ENCODE measurements around the gene HILPDA. TPM values are rescaled to one million over a fixed set of nuclear protein-coding genes. Genes with fewer than 3 reads are reported as not detected.

The HILPDA gene, protein sequence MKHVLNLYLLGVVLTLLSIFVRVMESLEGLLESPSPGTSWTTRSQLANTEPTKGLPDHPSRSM
- total RNA-seq = 22.3 TPM

DNA sequence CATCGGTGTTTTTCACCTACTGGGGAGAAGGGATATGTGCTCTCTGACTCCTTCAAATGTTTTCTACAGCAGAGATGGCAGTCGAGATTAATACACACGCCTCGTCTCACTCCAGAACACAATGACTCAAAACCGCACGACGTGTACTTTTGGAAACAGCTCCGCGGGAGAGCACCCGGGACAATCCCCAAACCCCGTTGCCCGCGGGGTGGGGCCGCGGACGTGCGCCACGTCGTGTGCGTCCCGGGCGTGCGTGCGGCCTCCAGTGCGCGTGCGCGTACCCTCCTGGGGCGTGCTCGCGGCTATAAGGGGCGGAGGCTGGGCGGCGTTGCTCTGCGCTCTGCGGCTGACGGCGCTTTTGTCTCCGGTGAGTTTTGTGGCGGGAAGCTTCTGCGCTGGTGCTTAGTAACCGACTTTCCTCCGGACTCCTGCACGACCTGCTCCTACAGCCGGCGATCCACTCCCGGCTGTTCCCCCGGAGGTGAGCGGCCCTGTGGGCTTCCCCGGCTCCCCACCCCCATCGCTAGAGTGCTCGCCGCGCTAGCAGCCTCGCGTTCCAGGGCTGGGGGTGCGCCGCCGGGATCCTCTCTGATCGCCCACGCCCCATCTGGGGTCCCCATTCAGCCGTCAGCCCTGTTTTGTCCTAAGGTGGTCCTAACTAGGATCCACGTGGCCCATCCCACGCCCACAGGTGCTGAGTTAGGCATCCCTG is at the start of gene HILPDA:
HILPDA (plus strand) TSS at position 336 of the 712 bp plus-strand sequence. CDS start 1,391 bp downstream, outside the sequence.
- peak; percentile 95 for DNase-seq (ENCODE audit: low spot score)

DNA sequence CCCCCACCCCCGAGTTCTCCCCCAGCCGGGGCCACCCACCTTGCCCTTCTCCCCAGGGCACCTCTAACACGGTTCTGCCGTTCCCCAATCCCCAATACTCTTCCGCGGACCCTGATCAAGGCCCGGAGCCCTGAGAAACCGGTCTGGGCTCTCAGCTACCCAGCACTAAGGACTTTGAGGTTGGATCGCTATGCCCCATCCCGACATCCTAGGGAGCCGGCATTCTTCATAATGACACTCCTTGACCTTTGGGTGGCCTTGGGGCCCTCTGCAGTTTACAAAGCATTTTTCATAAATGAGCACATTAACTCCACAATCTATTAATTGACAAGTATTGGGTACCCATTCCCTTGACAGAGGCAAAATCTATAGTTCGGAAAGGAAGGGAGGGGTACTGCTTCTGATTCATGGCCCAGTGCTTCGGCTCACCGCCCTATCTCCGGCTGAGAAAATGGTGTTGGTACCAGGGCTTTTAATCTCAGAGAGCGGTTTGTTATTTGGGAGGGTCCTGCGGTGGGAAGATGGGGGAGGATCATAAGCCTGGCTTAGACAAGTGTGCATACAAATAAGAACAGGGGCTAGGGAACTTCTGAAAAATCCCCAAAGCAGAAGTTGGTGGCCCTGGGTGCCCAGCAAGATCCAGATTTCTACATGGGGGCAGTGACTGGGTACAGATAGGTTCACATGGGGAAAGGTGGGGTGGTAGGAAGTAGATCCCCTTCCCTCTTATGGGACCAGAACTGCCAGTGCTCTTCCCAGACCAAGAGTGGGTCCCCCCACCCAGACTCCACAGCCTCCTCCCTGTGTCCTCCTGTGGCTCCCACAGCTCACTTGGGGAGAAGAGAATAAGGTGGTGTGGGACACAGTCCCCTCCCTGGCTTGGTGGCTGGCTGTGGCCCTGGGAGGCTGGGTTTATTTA is 49.1 kb upstream of the HILPDA start:
- no peak for DNase-seq (ENCODE audit: low spot score)

DNA sequence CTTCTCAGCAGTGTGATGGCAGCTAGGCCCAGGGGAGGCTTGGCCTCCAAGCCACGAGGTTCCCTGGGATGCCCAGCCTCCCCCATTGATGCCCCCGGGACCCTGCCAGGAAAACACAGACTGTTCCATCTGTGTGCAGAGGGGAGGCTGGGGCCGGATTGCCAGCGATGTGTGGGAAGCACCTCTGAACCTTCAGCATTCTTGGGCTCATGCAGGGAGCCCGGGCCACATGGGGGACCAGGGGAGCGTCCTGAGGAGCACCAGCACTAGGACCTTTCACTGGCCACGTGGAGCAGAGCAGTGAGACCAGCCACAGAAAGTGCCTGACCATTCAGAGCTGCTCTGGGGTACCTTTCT is 48.5 kb upstream of the HILPDA start:
- DNase-seq (ENCODE audit: low spot score) = no peak

DNA sequence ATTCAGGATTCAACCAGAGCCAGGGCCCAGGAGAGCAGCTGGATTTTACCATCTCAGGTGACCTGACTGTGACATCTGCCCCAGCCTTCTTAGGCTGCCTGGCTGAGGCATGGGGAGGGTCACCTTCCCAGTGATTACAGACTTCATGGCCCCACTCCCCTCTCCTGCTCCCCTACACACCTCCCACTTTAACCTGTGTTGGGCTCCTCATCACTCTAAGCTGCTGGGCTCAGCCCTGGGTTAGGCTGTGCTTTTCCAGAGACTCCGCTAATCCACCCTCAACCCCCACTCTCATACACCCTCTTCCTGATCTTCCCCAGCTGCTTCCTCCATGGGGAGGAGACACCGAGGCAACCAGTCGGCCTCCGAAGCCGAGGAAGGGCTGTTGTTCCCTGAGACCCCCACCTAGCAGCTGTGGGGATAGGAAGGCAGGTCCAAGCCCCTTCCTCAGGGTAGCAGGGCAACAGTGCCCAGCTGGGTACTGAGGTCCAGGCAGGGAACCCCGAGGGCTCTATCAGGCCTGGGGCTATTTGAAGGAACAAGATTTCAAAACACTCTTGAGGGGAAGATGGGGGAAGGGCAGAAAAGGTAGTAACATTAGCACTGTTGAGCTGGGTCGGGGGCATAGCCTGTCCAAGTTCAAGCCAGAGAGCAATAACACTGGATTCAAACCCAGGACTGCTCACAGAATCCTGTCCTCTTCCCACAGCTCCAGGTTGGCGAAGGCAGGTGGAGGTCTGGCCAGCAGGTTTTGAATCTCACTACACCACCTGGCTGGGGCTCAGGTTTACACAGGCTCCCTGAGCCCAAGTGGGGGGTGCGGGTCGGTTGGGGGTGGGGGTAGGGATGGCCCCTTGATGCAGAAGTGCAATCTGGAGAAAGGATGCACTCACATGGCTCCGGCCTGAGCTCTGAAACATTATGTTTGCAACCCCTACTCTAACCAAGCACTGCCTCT is 47.6 kb upstream of the HILPDA start:
- no peak for DNase-seq (ENCODE audit: low spot score)

DNA sequence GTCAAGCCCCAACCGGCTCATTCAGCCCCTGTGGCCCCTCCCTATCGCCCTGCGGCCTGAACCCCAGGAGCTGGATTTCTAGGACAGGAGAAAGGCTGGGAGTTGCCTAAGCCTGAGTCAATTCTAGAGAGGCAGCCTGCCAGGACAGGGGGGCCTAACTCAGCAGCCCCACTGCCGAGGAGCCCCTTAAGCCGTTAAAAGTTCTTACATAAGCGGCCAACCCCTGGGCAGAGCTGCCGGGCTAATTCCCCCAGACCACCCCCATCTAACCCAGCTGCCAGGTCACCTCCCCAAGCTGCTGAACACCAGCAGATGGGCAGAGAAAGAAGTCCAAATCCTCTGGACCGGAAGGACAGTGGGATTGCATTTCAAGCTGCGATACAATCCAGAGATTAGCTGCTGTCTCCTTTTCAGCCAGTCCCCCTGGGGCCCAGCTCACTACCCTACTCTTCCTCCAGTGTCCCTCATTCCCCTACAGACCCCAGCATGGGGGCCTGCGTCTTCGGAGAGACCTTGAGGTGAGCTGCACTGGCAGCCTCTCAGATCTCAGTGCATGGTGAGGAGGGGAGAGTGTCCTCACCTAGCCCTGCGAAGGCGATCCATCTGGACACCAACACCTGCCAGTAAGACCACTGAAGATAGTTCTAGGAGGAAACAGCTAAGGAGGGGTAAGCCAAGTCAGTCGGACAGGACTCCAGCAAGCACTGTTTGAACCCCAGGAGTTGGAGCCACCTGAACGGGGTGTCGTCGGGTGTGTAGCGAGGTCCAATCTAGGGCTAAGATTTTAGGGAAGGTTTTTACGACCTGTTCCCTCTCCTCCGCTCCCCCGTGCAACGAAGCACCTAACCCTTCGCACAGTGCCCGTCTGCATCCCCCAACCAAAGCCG is 46.7 kb upstream of the HILPDA start:
- DNase-seq (ENCODE audit: low spot score) = peak; percentile 73

DNA sequence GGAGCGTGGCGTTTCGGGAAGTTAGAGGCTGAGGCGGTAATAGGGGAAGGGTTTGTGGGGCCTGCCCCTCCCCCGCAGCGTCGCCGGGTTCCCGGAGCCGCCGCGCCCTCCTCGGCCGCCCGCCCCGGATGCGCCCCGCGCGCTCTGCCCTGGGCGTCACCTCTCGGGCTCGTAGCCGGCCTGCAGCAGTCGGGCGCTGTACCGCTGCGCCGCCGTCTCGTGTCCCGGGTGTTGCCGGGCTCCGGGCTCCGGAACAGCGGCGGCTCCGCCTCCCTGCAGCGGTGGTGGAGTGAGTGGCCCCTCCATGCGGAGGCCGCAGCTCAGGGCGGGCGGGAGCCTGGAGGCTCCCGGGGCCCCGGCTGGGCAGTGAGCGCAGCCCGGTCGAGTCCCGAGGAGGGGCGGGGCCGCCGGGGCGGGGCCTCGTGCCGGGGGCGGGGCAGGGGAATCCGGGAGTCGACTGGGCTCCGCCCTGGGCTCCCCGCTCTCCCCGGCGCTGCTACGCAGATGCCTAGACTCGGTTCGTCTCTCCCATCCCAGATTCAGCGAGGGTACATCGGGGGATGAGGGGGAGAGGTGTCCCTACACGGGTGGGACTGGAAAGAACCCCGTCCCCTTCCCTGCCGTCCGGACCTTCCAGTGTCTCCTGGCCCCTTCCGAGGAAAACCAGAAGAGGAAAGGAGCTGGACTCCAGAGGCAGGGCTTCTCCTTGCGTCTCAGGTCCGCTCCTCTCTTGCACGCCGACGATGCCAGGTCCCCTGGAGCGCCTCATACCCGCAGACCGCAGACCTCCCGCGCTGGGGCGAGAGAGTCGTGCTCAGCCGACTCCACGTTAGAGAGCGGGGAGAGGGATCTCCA is 45.9 kb upstream of the HILPDA start, which contains the start of gene IMPDH1:
IMPDH1 (minus strand) TSS at position 387 of the 855 bp plus-strand sequence; CDS start at position 306, 81 bp downstream.
- DNase-seq (ENCODE audit: low spot score) = peak; percentile 92

DNA sequence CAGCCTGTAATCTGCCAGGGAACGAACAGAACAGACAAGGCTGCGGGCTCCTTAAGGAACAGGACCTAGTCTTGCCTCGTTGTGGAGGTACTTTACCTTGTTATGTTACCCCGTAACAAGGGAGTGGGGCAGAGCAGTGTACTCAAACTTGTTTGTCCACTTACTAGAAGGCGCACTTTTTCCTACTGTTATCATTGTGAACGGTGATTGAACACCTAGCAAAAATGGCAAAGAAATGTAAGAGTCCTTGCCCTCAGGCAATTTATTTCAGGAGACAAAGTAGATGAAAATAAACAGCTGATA is 45.3 kb upstream of the HILPDA start:
- no peak for DNase-seq (ENCODE audit: low spot score)

DNA sequence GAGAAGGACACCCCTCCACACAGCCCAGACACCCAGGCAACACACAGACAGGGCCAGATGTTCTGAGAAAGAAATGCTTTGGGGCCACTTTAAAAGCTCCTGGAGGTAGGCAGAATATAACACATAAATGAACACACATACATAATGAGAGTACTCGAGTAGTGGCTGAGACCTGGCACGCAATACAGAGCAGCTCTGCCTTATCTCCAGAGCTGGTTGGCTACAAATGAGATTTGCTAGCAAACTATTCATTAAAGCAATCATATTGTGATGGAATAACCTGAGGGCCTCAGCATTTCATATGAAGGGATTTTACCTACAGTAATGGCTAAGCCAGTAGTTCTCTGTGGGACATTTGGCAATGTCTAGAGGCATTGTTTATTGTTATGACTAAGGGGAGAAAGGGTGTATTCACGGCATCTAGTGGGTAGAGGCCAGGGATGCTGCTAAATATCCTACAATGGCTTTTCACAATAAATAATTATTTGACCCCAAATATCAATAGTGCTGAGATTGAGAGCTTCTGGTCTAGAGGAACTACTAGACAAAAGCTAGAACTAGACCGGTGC is 40.4 kb upstream of the HILPDA start:
- DNase-seq (ENCODE audit: low spot score) = no peak

DNA sequence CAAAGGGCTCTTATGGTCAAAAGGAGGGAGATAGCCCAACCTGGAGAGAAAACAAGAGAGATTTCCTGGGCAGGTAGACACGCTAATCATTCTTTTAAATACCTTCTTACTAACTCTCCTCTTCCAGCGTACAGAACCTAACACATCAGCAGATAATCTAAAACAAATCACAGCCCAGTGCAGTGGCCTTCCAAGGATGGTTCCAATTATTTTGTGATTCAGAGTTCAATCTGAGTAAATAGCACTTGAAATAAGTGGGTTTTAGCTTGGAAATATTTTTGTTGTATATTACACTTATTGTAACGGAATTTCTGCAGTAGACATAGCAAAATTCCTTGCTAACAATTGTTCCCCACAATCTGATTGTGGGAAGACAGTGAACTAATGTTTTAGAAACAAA is 38.6 kb upstream of the HILPDA start:
- no peak for DNase-seq (ENCODE audit: low spot score)

DNA sequence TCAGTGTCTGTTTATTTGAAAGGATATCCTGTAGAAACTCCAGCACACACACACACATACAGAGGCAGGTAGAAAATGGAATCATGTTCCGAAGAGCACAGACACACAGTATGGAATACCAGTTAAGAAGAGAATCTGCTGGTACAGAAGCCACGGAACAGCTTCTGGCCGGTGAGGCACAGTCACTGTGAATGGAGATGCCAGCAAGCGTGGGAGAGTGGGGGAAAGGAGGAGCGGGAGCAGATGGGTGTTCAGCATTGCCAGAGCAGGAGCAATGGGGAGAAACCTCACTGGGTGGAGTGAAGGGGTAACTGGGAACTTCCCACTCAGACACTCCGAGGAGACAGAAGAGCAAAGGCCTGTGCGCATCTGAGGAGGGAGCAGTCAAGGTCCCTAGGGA is 36.4 kb upstream of the HILPDA start:
- no peak for DNase-seq (ENCODE audit: low spot score)

DNA sequence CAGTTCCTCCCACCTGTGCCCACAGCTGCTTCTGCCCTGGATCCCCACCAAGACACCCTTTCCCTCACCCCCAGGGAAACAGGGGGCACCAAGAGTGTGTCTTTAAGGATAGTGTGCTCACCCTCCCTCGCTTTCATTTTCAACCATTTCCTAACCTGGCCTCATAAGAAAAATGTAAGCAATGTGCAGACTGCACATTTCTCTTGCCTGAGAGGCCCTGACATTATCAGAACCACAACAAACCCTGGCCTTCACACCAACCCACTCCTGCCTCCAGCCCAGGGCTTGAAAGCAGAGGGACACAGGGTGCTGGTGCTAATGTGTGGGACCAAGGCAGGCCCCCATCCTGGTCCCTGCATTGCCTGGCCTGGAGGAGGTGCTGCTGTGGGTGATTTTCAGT is 34.9 kb upstream of the HILPDA start:
- DNase-seq (ENCODE audit: low spot score) = no peak

DNA sequence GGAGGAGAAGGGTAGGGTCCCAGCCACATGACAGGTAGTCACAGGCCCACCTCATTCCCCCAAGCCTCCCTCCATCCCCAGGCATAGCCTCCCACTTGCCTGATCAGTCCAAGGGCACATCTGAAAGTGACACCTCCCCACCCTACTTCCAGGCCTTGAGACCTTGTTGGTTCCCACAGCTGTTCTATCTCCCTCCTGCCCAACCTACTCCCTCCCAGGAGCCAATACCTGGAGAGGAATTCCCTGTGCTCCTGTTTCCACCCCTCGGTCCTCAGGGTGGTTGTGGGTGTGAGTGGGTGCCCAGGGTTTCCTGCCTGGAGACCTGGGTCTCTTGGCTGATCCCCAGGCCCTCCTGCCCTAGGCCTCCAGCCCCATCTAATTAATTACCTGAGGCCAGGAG is 34.3 kb upstream of the HILPDA start:
- no peak for DNase-seq (ENCODE audit: low spot score)

DNA sequence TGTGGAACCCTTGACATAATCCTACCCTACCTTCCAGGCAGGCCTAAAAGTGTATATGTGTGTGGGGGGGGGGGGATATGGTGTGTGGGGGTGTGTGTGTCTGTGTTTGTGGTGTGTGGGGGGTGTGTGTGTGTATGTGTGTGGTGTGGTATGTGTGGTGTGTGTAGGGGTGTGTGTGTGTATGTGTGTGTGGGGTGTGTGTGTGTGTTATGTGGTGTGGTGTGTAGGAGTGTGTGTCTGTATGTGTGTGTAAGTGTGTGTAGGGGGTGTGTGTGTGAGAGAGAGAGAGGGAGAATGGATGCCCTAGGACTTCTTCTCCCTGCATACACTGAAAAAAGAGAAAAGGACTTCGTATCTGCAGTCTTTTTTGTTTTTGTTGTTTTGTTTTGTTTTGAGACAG is 33.6 kb upstream of the HILPDA start:
- DNase-seq (ENCODE audit: low spot score) = no peak

DNA sequence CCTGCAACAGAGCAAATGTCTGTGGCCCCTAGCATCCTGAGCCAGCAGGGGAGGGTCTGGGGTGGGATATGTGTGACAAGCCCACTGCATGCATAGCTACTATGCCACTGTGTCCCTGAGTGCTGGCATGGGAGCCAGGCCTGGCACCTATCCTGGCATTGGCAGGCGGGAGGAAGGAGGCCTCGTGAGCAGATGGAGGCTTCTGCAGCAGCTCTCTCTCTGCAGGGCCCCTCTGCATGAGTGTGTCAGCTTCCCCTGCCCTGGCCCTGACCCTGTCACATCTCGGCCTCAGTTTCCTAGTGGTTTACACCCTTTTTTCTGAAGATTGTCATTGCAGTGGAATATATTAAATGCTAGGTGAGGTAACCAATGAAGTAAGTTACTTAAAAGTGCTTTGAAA is 32.8 kb upstream of the HILPDA start:
- no peak for DNase-seq (ENCODE audit: low spot score)

DNA sequence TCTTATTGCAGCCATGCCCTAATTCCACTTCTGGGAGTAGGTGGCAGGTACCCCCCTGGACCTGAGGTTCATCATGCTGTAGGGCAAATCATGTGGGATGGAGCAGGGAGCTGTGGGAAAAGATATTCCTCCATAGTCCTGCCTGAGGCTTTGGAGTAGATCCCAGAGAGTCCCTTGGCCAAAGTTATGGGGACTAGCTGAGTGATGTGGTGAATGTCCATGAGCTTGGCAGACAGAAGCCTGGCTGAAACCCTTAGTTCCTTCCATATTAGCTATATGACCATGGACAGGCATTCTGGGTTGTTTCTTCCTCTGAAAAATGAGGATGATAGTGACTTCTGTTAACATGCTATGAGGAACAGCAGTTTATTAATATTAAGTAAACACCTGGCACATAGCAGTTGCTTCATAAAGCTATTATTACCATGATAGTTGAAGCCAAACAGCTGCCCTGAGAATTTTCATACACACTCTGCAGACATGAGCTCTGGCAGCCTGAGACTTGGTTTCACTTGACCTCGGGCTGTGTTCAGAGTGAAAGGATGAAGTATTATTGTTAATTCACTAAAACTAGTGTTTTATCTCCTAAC is 30.9 kb upstream of the HILPDA start:
- no peak for DNase-seq (ENCODE audit: low spot score)

DNA sequence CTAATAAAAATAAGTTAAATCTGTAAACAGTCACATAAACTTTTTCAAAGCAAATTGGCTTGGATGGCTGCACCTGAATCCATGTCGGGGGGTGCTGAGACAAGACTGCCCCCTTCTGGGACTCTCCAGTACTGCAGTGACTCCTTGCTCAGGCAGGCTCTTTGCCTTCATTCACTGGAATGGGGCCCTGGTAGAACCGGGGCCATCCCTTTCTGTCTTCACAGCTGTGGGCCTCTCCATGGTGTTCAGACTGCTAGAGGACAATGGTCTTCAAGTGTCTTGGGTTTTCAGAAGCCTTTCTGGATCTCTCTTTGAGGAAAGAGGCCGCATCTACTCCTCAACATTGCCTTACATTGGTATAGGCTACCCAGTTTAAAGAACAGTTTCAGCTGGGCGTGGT is 29.8 kb upstream of the HILPDA start:
- peak; percentile 75 for DNase-seq (ENCODE audit: low spot score)

DNA sequence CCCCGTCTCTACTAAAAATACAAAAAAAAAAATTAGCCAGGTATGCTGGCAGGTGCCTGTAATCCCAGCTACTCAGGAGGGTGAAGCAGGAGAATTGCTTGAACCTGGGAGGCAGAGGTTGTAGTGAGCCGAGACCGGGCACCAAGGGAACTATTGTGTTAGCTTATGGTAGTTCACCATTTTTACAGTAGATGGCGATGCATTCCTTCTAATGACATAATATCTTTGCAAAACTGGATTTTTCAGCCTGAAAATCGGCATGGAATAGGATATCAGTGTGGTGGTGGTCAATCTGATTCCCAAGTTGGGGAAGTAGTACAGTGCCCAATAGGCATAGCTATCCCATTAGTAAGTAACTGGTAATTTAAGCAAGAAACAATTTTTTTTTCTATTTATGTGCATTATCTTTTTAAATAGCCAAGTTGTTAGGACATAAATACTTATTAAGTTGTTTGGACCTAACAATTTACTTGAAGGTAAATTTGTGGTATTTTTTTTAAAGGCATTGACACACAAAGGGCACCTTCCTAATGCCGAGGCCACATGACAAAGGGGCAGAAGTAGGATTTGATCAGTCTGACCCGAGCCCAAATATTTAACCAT is 28.3 kb upstream of the HILPDA start:
- no peak for DNase-seq (ENCODE audit: low spot score)

DNA sequence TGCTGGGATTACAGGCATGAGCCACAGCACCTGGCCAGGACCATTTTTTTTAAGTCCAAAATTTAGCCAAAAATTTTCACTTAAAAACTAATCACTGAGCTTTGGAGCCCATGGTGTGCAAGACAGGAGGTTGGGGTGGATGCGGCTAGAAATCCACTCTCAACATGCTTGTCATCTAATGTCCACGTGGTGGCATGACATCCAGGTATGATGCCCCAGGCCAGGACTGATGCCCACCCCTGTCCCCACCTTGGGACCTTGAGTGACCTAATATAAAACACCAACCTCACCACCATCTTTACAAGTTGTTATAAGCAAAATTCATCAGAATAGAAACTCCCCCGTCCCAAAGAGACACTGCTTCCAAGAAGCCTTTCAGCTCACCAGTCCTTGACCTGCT is 25.5 kb upstream of the HILPDA start:
- DNase-seq (ENCODE audit: low spot score) = no peak

DNA sequence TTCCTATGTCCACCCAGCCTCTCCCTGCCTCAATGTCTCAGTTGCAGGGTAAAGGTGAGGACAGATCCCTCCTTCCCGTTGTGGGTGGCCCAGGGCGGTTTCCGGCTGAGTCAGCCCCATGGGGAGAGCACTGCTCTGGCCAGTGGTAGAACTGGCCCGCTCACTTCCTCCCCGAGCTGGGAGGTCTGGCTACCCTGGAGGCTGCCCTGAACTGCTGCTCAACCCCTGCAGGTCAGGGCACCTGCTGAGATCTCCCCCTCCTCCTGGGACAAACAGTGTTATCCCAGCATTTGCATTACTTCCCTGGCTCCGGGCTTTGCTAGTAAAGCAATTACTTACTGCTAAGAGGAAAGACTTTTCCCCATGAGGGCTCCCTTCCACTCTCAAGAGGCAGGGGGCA is 24.5 kb upstream of the HILPDA start:
- DNase-seq (ENCODE audit: low spot score) = no peak

All from ureter (tissue), 1 donor.